GM10248 (cell line): Measurements from ENCODE around the gene AGBL3.
"Not testable (repeated sequence)": the region's sequence is repeated elsewhere in the genome, so short reads cannot be mapped to it uniquely, and the experiment has no call there.

Experiments used
- CTCF ChIA-PET: fragments of 300-600 bp; sonication (Branson Sonifier 250); formaldehyde crosslinking; extraction: SDS; loops from one replicate; lab custom pipeline; 2021; ENCODE audit warnings: antibody characterized with exemption; lab: Yijun Ruan, JAX
- POLR2A ChIA-PET: fragments of 350-650 bp; sonication (Branson Sonifier 250); formaldehyde crosslinking; extraction: SDS; loops from one replicate; lab custom pipeline; 2020; ENCODE audit warnings: antibody characterized with exemption; lab: Yijun Ruan, JAX
- DNase-seq: peaks from one replicate; pipeline ENCODE4 v3.0.0; 2012; ENCODE audit errors: extremely low spot score
- TF ChIP-seq, protein P1 (sequence below): IDR thresholded peaks from 2 replicates; pipeline ENCODE4 v1.5.1; 2012; ENCODE audit warnings: mild to moderate bottlenecking, low read depth; ENCODE audit errors: extremely low read depth, missing control alignments, control extremely low read depth

AGBL3 gene

GRCh38 chr7:135109976-135110375, 123.7 kb downstream of the AGBL3 start:
- TF ChIP-seq, protein P1, sequence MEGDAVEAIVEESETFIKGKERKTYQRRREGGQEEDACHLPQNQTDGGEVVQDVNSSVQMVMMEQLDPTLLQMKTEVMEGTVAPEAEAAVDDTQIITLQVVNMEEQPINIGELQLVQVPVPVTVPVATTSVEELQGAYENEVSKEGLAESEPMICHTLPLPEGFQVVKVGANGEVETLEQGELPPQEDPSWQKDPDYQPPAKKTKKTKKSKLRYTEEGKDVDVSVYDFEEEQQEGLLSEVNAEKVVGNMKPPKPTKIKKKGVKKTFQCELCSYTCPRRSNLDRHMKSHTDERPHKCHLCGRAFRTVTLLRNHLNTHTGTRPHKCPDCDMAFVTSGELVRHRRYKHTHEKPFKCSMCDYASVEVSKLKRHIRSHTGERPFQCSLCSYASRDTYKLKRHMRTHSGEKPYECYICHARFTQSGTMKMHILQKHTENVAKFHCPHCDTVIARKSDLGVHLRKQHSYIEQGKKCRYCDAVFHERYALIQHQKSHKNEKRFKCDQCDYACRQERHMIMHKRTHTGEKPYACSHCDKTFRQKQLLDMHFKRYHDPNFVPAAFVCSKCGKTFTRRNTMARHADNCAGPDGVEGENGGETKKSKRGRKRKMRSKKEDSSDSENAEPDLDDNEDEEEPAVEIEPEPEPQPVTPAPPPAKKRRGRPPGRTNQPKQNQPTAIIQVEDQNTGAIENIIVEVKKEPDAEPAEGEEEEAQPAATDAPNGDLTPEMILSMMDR: no peak
- DNase-seq: no peak
- POLR2A ChIA-PET: no interaction called here
- CTCF ChIA-PET: interaction anchor here (1.1 to 1.8 kb wide), 5 partner anchors 15 to 88 kb away, joined by 3 to 6 read pairs (median 4); no protein-coding TSS in a partner anchor

GRCh38 chr7:135111379-135111778, 125.1 kb downstream of the AGBL3 start:
- POLR2A ChIA-PET: no interaction called here
- TF ChIP-seq, protein P1: no peak
- no peak for DNase-seq
- CTCF ChIA-PET: no interaction called here

DNA sequence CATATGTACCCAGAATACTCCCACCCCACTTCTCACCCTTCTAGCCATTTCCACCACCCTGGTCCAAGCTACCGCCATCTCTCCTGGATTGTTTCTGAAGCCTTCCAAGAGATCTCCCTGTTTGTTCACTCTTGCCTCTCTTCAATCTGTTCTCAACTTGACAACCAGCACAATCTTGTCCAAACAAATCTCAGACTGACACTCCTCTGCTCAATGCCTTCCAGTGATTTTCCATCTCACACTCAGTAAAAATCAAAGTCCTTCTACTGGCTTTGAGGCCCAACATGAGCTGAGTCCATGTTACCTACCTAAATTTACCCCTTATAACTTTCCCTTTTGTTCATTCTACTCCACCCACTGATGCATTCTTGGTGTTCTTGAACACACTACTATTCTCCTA, 128.3 kb downstream of the AGBL3 start:
- TF ChIP-seq, protein P1: no peak
- ChIA-PET POLR2A (interaction anchor here (0.6 kb wide), 1 partner anchor 60 kb away, joined by 3 read pairs; no protein-coding TSS in a partner anchor), CTCF (interaction anchor here (1.0 to 1.4 kb wide), 2 partner anchors 10 to 55 kb away, joined by 3 to 4 read pairs; no protein-coding TSS in a partner anchor)
- DNase-seq: no peak

GRCh38 chr7:135117096-135117495, 130.8 kb downstream of the AGBL3 start:
- CTCF ChIA-PET: no interaction called here
- TF ChIP-seq, protein P1: no peak
- POLR2A ChIA-PET: no interaction called here
- DNase-seq: no peak

DNA sequence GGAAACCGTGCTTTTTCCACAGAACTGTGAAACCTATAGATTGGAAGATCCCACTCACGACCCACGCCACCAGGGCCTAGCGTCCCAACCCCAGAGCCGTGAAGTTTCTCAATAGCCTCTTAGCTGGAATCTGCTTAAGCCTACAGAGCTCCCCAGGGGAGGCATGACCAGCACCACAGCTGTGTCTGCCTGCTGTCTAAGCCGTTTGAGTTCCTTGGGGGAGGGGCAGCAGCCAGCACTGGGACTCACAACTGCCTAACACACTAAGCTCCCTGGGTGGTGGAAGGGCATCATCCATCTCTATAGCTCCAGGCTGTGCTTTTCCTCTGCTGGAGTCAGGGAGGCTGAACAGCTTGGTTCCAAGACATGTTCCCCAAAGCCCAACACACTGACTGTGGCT, 135.6 kb downstream of the AGBL3 start:
- ChIA-PET POLR2A (no interaction called here), CTCF (no interaction called here)
- TF ChIP-seq, protein P1: no peak
- no peak for DNase-seq

- CTCF ChIA-PET: interaction anchor here (1.1 to 2.6 kb wide), 3 partner anchors 9 to 15 kb away, joined by 3 to 6 read pairs (median 4); no protein-coding TSS in a partner anchor
- POLR2A ChIA-PET, DNase-seq: not testable (repeated sequence)
Measured at GRCh38 chr7:135124631-135125030, 138.3 kb downstream of the AGBL3 start.

GRCh38 chr7:135128931-135129330, 142.6 kb downstream of the AGBL3 start:
- TF ChIP-seq, protein P1: no peak
- ChIA-PET POLR2A (no interaction called here), CTCF (interaction anchor here (1.1 kb wide), 1 partner anchor 78 kb away, joined by 3 read pairs; no protein-coding TSS in a partner anchor)
- no peak for DNase-seq
